Ishikawa (cell line): ENCODE data around the gene PTTG1IP.

Source experiments
- CEBPB ChIP-seq: IDR thresholded peaks from 2 replicates; pipeline ENCODE4 v1.6.1; 2012
- CREB1 ChIP-seq: IDR thresholded peaks from 2 replicates; pipeline ENCODE4 v1.6.1; 2012; ENCODE audit warnings: low read depth
- EGR1 ChIP-seq: IDR thresholded peaks from 2 replicates; pipeline ENCODE4 v1.6.1; 2012
- EP300 ChIP-seq: IDR thresholded peaks from 2 replicates; pipeline ENCODE4 v1.6.1; 2012; ENCODE audit warnings: borderline replicate concordance
- NFIC ChIP-seq: IDR thresholded peaks from 2 replicates; pipeline ENCODE4 v1.6.1; 2012
- RAD21 ChIP-seq: IDR thresholded peaks from 2 replicates; pipeline ENCODE4 v1.6.1; 2012; ENCODE audit warnings: low read depth
- TAF1 ChIP-seq: IDR thresholded peaks from 2 replicates; pipeline ENCODE4 v1.6.1; 2012; ENCODE audit warnings: low read depth, mild to moderate bottlenecking
- TCF12 ChIP-seq: IDR thresholded peaks from 2 replicates; pipeline ENCODE4 v1.6.1; 2012; ENCODE audit warnings: low read depth
- YY1 ChIP-seq: IDR thresholded peaks from 2 replicates; pipeline ENCODE4 v1.6.1; 2012; ENCODE audit warnings: low read depth
- ZBTB7A ChIP-seq: IDR thresholded peaks from 2 replicates; pipeline ENCODE4 v1.6.1; 2012; ENCODE audit warnings: low read depth
- TF ChIP-seq, protein P1 (sequence below): IDR thresholded peaks from 2 replicates; pipeline ENCODE4 v1.6.1; 2012; ENCODE audit warnings: low read depth, mild to moderate bottlenecking
- TF ChIP-seq, protein P2 (sequence below): IDR thresholded peaks from 2 replicates; pipeline ENCODE4 v1.6.1; 2012

DNA sequence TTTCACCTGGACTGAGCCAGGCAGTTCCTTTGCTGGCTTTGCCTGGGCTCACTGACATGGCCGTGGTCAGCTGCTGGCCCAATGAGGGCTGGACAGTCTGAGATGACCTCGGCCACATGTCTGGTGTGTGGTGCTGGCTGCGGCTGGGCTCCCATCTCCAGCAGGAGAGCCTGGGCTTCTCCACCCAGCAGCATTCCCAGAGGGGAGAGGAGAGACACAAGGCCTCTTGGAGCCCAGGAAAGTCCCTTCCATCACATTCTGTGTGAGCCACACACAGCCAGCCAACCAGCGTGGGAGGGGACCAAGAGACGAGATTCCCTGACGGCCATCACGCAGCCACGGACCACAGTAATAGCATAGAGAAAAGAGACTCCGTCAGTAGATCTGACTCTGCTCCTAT, 34.5 kb downstream of the PTTG1IP start:
- TF ChIP-seq TCF12, result no peak
- no peak for TF ChIP-seq EGR1
- TF ChIP-seq TAF1, result no peak
- TF ChIP-seq RAD21, result no peak
- no peak for TF ChIP-seq YY1
- TF ChIP-seq CEBPB, result no peak
- TF ChIP-seq, protein P1, sequence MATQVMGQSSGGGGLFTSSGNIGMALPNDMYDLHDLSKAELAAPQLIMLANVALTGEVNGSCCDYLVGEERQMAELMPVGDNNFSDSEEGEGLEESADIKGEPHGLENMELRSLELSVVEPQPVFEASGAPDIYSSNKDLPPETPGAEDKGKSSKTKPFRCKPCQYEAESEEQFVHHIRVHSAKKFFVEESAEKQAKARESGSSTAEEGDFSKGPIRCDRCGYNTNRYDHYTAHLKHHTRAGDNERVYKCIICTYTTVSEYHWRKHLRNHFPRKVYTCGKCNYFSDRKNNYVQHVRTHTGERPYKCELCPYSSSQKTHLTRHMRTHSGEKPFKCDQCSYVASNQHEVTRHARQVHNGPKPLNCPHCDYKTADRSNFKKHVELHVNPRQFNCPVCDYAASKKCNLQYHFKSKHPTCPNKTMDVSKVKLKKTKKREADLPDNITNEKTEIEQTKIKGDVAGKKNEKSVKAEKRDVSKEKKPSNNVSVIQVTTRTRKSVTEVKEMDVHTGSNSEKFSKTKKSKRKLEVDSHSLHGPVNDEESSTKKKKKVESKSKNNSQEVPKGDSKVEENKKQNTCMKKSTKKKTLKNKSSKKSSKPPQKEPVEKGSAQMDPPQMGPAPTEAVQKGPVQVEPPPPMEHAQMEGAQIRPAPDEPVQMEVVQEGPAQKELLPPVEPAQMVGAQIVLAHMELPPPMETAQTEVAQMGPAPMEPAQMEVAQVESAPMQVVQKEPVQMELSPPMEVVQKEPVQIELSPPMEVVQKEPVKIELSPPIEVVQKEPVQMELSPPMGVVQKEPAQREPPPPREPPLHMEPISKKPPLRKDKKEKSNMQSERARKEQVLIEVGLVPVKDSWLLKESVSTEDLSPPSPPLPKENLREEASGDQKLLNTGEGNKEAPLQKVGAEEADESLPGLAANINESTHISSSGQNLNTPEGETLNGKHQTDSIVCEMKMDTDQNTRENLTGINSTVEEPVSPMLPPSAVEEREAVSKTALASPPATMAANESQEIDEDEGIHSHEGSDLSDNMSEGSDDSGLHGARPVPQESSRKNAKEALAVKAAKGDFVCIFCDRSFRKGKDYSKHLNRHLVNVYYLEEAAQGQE, result no peak
- TF ChIP-seq, protein P2, sequence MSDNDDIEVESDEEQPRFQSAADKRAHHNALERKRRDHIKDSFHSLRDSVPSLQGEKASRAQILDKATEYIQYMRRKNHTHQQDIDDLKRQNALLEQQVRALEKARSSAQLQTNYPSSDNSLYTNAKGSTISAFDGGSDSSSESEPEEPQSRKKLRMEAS, result no peak
- no peak for TF ChIP-seq EP300
- no peak for TF ChIP-seq NFIC
- no peak for TF ChIP-seq CREB1
- no peak for TF ChIP-seq ZBTB7A
